HS-27A (cell line): ENCODE results near the gene CSMD2.
"Not testable (repeated sequence)": the region's sequence is repeated elsewhere in the genome, so short reads cannot be mapped to it uniquely, and the experiment has no call there.

Experiments
- DNase-seq: peaks from one replicate; pipeline ENCODE4 v3.0.0-alpha.2; 2012; ENCODE audit warnings: low read depth, missing footprints

The CSMD2 gene

DNA sequence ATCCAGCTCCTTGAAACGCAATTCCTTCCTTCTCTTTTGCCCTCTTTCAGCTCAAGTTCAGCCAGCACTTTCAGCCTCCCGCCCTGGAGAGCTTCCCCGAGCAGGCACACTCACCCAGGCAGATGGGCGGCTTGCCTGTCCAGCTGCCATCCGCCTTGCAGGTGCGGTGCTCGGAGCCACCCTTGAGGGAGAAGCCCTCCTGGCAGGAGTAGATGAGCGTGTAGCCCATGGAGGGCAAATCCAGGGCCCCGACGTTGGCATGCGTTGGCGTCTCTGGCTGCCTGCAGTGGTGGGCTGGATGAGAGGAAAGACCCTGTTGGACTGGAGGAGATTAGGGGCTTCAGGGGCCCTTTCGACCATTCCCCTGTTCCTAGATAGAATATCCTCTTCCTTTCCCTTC lies 632.1 kb downstream of the CSMD2 start:
- DNase-seq: no peak

DNA sequence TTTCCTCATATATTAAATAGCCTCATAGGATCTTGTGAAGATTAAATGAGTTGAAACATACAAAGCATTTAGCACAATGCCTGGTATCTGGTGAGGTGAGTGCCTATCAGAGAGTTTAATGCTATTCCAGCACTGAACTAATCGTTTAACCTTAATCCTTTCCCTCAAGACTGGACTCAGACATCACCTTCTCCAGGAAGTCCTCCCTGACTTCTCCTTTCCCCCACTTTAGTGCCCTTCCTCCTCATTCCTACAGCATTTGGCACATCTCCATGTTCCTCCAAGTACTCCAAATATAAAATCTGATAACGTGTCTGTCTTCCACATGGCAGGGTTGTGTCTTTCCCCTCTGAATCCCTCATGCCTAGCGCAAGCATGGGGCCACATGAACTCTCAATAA lies 632.8 kb downstream of the CSMD2 start:
- no peak for DNase-seq

DNA sequence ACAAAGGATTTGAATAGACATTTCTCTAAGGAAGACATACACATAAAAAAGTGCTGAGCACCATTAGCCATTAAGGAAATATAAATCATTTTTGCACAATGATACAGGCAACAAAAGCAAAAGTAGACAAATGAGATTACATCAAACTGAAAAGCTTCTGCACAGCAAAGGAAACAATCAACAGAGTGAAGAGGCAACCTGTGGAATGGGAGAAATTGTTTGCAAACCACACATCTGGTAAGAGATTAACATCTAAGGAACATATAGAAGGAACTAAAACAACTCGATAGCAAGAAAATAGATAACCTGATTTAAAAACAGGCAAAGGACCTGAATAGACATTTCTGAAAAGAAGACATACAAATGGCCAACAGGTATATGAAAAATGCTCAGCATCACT lies 635.1 kb downstream of the CSMD2 start:
- no peak for DNase-seq

DNA sequence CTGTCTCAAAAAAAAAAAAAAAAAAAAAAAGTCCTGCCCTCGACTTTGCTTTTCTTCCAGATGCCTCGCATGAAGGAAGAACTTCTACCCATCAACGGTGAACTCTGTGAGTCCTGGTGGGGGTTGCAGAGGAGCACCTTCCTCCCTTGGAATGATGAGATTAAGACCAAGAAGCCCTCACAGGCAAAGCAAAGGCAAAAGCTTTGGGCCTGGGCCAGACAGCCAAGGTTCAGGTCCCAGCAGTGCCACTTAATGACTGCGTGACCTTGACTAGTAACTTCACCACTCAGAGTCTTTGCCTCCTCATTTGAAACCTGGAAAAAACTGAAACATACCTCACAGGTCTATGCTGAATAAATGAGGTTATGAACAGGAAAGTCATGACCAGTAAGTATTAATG lies 637.1 kb downstream of the CSMD2 start:
- DNase-seq: no peak

DNA sequence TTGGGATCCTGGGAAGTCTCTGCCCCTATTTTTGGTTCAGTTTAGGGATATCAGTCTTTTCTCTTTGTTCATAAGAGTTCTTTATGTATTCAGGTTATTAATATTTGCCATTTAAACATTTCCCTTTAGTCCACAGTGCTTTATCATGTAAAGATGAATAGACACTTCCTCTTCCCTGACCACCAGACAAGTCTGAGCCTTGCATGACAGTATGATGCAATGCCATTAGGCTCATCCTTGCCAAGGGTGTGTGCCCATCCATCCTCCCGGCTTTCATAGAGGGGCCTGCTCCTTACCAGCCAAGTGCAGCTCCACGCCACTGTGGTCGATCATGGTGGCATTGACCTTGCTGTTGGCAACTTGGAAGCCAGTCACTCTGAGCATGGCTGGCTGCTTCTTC lies 640.4 kb downstream of the CSMD2 start:
- DNase-seq: no peak

DNA sequence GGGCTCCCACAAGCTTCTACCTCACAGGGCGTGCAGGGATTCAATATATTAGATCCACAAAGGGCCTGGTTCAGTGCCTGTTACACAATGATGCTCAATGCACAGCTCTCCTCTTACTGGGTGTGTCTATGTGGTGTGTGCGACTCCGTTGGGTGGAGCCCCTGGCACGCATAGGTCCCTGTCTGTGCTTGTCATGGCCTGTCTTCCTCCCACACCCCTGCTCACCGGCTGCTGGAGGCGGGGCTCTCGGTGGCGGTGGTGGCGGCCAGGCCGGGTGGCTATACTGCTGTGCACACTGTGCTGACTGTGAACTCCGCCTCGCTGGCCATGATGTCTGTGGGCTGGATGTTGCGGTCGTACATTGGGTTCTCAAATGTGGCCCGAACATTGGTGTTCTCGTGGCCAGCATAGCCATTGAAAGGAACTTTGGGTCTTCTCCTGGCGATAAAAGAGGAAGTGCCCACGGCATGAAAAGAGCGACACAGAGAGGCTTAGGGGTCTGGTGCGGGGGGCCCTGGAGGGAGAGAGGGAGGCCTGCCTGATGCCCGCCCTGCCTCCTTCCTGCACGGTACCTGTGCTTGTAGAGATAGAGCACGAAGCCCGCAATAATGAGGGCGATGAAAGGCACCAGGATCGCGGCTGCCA lies 645.7 kb downstream of the CSMD2 start:
- DNase-seq: no peak

DNA sequence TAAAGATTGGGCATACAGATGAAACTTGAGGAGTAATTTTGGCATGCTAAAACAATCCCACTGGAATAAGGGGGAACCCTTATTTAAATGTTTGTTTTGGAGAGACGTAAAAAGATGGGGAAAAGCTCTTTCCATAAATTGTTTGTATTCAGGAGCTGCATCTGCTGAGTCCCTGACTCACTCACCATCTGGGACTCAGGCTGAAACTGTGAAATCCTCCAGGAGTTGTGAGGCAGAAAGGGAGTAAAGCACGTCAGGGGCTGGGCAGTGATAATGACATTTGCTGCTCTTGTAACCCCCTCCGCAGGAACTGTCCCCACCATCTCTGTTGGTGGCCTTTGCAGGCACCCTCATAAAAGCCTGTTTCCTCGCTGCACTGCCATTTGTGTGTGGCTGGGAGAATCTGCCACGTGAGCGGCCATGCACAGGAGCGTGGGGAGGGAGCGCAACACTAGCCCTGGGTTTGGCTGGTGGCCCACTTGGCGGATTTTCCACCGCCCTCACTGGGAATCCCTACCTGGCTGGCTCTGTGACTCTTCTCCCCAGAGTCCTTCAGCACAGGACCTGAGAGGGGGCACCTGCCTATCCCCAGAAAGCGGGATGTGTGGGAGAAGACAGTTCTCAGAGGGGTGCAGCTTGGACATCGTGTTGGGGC lies 647.3 kb downstream of the CSMD2 start:
- DNase-seq: no peak

DNA sequence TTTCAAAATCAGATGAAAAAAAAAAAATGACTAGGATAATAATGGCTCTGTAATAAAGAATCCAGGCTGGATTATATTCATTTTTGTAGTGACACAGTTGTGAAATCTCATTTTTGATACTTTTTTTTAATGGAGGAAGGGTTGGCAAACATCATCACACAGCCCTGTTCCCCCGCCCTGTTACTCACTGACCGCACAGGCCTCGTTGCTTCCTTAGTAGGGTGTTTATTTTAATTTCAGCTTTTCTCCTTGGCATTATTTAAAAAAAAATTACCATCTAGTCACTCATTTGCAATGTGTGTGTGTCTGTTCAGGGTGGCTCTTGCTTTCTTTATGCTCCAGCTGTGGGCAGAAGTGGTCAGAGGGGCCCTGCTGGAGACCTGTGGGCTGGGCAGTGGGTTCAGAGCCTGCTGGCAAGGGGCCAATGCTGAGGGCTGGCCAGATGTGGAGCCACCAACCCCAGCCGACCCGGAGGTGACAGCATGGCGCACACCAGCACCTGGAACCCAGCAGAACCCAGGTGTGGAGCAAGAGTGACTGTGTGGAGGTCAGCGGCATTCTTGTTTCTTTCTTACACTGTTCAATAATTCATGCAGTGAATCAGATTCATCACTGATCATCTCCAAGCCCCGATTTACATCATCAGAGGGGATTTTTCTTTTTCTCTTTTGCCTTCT lies 648.0 kb downstream of the CSMD2 start:
- DNase-seq: no peak

DNA sequence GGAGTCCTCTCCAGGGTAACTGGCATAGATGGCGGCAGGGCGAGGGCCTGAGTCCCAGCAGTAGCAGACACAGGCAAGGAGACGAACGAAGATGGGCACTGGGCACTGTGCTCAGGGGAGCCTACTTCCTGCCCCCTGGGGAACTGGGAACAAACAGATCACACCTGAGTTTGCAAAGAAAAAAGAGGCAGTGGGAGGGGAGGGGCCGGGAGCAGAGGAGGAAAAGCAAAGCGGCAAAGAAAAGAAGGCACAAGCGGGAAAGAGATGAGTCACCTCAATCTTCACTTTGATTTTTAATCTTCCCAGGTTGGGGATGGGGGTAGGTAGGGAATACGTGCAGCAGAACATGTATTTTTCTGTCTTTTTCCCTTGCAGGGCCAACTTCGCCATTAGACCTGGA lies 648.6 kb downstream of the CSMD2 start:
- no peak for DNase-seq

DNA sequence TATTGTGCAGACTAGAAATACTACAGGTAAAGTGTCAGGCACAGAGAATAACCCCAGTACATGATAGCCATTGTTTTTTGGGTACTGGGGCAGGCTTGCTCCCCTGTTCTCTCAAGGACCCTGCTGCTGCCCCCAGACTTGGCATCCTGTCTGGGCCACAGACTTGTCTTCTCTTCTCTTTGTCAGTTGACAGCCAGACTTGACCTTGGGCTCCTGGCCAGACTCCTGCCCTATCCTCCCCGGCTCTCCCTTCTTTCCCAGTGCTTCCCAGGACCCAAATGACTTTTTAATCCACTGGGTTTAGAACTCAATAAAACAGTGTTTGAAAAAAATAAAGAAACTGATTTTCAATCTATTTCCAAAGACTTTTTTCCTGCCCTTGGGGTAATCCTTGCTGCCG lies 649.4 kb downstream of the CSMD2 start:
- DNase-seq: no peak

DNA sequence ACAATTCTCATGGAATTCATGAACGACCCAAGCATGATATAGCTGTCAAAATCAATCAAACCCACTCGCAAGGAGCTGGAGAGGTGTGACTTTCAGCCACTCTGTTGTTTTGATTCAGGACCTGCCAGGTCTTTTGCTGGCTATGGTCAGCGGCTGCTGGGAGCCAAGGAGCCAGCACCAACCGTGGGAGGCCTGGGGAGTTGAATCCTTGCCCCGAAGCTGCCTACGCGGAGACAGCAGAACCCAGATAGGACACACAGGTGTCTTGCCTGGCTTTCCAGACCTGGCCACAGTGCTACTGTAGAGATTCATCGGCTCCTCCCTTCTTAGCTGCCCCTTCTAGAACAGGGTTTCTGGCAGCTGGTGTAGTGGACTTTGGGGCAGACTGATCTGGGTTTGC lies 649.9 kb downstream of the CSMD2 start:
- DNase-seq: no peak

DNA sequence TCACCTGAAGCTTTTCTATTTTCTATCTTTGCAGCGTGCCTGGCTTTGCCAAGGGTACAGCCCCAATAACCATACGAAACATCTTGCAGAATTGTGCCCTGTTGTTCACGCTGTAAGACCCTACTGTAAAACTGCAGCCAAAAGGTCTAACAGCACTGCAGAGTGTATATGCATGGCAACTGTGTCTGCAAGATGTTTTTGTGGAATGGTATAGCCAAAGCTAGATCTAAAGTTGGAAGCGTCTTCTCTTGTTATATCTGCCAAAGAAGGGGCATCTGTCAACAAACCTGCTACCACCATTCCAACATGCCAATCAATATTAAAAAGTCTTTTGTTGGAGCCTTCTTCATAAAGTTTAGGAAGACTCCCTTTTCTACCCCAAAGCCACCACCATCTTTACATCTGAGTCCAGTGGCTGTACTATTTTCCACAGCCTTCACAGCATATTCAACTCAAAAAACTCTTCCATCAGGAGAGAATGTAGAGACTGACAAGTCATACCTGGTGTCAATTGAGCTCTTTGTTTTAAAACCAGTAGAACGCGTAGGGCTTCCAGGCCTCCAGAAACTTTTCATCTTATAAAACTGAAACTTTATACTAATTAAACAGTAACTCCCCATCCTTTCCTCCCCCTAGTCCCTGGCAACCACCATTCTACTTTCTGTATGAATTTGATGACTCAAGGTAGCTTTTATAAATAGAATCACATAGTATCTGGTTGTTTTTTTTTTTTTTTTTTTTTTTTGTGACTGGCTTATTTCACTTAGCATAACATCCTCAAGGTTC lies 652.6 kb downstream of the CSMD2 start:
- DNase-seq: no peak

DNA sequence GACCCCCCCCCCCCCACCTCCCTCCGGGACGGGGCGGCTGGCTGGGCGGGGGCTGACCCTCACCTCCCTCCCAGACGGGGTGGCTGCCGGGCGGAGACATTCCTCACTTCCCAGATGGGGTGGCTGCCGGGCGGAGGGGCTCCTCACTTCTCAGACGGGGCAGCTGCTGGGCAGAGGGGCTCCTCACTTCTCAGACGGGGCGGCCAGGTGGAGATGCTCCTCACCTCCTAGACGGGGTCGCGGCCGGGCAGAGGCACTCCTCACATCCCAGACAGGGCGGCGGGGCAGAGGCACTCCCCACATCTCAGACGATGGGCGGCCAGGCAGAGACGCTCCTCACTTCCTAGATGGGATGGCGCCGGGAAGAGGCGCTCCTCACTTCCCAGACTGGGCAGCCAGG lies 655.8 kb downstream of the CSMD2 start:
- DNase-seq: not testable (repeated sequence)

DNA sequence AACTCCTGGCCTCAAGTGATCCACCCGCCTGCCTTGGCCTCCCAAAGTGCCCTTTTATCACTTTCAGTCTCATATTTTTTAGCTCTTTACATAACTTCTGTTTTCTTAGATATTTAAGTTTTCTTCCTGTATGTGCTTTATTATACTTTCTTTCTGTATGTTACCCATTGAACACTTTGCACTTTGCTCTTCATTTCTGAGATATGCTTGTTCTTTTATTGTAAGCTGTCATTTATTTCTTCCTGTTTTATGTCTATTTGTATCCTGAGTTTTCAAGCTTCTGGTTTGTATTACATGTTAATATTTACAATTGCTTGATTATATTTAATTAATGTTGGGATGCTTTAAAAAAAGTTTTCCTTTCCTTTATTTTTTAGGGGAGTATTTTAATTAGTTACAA lies 656.9 kb downstream of the CSMD2 start:
- no peak for DNase-seq

DNA sequence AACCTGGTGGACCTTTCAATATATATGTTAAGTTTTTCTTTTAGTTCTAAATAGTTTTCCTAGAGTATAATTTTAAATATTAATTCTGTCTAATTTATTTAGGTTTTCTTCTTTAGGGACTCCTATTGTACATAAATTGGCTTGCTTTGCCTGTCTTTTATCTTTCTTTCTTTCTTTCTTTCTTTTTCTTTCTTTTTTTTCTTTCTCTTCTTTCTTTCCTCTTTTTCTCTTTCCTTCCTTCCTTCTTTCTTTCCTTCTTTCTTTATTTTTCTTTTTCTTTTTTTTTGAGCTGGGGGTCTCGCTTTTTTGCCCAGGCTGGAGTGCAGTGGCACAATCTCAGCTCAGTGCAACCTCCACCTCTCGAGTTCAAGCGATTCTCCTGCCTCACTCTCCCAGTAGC lies 657.4 kb downstream of the CSMD2 start:
- no peak for DNase-seq

DNA sequence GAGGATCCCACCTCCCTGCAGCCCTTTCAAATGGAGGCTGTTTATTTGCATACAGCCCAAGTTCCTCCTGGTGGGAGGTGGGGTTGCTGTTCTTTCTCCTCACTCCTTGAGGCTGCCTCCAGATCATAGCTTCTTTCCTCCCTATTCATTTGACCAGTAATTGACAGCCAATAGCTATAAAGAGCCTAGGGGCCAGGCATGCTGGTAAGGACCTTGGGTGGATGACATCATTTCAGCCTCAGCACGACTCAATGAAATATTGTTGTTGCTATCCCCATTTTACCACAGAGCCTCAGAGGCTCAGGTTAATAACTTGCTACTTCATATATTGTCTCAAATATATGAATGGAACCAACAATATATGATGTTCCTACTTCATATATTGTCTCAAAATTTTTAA lies 661.5 kb downstream of the CSMD2 start:
- DNase-seq: no peak

DNA sequence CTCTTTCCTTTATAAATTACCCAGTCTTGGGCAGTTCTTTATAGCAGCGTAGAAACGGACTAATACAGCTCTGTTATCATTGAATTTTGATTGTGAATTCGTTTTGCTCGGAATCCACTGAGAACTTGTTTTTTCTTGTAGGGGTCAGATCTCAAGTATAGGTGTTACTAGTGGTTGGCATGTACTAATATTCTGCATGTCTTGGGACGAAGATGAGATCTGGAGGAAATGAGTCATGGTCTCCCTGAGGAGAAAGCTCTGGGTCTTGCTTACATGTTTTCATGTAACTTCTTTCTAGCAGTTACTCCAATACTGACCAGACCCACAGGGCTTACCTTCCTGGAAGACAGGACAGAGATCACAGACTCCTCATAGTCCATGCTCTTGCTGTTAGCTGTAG lies 662.3 kb downstream of the CSMD2 start:
- DNase-seq: no peak

DNA sequence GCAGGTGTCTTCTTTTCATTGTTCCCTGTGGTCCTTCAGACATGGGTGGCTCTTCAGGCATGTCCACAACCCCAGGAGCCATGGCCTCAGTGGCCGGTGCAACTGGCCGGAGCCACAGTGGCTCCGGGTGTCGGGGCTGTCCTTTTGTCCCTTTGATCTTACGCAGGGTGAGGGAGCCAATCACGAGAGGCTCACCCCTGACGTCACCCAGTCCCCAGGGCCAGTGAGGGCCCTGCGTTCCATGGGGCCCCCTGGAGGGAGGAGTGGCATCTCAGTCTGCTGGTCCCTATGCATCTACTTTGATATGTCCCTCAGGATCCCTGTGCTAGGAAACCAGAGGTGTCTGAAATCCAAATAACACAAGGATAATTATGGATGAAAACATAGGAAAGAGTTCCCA lies 663.3 kb downstream of the CSMD2 start:
- DNase-seq: no peak

DNA sequence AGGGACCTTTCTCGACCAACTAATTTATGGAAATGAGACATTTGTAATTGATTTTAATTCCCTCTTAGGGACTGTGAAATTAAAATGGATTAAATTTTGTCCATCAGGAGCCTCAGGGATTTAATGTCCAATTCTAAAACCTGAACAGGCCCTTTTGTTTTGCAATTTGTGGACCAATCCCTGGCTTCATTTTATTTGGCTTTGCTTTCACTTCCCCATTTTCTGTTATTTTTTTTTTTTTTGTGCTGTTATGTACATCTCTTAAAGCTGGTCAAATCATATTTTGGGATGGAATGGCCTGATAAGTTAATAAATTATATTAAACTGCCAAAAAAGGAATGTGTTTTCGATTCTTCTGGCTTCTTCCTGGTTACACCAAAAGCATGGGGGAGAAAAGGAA lies 663.7 kb downstream of the CSMD2 start:
- DNase-seq: no peak

DNA sequence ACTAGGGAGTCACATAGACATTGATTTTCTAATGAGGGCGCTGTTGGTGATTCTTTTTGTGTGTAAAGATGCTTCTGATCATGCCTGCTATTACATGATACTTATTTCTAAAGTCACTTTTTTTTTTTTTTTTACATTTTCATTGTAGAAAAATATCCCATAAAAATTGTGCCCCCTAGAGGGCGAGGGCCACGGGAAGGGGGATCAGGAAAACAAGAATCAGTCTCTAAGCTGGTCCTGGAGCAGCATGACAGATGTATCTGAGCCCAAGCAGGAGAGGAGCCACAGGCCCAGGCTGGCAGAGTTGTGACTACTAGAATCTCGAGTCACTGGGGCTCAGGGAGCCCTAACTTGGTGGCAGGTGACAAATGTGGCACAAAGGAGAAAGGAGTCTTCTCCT lies 664.5 kb downstream of the CSMD2 start:
- DNase-seq: no peak

DNA sequence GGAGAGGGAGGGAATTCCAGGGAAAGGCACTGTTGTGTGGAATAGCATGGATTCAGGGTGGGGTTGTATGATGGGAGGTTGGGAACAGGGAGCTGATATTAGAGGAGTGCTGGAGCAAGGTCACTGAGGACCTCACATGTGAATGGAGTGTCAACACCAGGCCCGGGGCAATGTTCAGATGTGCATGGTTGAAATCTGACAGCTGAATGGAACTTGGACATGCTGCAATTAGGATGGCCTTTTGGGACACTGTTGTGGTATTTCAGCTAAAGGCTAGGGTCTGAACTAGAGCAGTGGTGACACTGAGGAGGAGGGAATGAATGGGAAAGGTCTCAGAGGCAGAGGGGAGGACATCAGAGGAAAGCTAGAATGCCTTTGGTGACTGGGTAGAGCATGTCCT lies 667.6 kb downstream of the CSMD2 start:
- DNase-seq: no peak

DNA sequence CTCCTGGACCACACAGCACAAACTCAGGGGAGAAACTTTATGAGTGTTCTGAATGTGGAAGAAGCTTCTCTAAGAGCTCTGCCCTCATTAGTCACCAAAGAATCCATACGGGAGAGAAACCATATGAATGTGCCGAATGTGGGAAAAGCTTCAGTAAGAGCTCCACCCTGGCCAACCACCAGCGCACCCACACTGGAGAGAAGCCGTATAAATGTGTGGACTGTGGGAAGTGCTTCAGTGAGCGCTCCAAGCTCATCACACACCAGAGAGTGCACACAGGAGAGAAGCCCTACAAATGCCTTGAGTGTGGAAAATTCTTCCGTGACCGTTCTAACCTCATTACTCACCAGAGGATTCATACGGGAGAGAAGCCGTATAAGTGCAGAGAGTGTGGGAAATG lies 670.1 kb downstream of the CSMD2 start:
- DNase-seq: no peak

DNA sequence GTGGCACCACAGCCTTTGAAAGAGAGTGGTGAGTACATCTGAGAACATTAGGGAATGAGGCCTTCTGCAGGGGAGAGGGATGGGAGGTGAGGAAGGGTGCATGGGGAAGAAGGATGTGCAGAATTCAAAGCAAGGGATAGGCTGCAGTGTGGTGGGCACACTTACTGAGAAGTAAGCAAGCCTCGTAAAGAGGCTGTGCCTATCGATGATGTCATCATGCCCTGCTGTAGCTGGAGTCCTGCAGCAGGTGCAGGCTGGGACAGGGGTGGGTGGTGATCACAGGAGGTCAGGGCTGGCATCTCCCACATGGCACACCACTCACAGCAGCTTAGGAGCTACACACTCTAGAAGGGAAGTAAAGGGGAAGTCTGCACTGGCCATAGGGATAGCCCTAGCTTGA lies 676.4 kb downstream of the CSMD2 start:
- DNase-seq: no peak
